WTC11 (cell line): ENCODE data around the gene ALDH2. TPM values are rescaled to one million over a fixed set of nuclear protein-coding genes. Genes with fewer than 3 reads are reported as not detected.
"Not testable (repeated sequence)": the region's sequence is repeated elsewhere in the genome, so short reads cannot be mapped to it uniquely, and the experiment has no call there.

ENCODE experiments used
- ATAC-seq: fragments of 200-7000 bp; cut with Tn5 transposase; 2 replicates; pipeline ENCODE4 v1.10.0; 2021; ENCODE audit warnings: mild to moderate bottlenecking, moderate library complexity
- CTCF ChIA-PET: fragments of 300-600 bp; sonication (Branson Sonifier 250); formaldehyde crosslinking; loops from one replicate; lab custom pipeline; 2021; ENCODE audit warnings: antibody characterized with exemption; lab: Charles Lee
- POLR2A ChIA-PET: fragments of 350-600 bp; sonication (Branson Sonifier 250); formaldehyde crosslinking; loops from one replicate; lab custom pipeline; 2021; ENCODE audit warnings: antibody characterized with exemption; lab: Charles Lee
- DNase-seq: peaks from one replicate; pipeline ENCODE4 v3.0.0; 2021; ENCODE audit warnings: low spot score
- H3K27ac Mint-ChIP-seq: 2 replicates; pipeline ENCODE4 v1.8.0; 2021; ENCODE audit warnings: mixed read lengths
- H3K27me3 Mint-ChIP-seq: 2 replicates; pipeline ENCODE4 v1.8.0; 2021; ENCODE audit warnings: low read depth, mild to moderate bottlenecking, moderate library complexity, mixed read lengths
- H3K36me3 Mint-ChIP-seq: 2 replicates; pipeline ENCODE4 v1.8.0; 2021; ENCODE audit warnings: mixed read lengths
- H3K4me1 Mint-ChIP-seq: 2 replicates; pipeline ENCODE4 v1.8.0; 2022; ENCODE audit warnings: mixed read lengths
- H3K4me3 Mint-ChIP-seq: 2 replicates; pipeline ENCODE4 v1.8.0; 2021; ENCODE audit warnings: mild to moderate bottlenecking, moderate library complexity, mixed read lengths
- H3K9me3 Mint-ChIP-seq: 2 replicates; pipeline ENCODE4 v1.8.0; 2021; ENCODE audit warnings: mixed read lengths
- CBFB ChIP-seq: sonication (generic); formaldehyde crosslinking; IDR thresholded peaks from 2 replicates; pipeline ENCODE4 v1.8.1; 2022; ENCODE audit warnings: mild to moderate bottlenecking, low read depth, missing genetic modification reagents
- E2F5 ChIP-seq: sonication (generic); formaldehyde crosslinking; IDR thresholded peaks from 2 replicates; pipeline ENCODE4 v1.8.1; 2022; ENCODE audit warnings: mild to moderate bottlenecking, moderate library complexity, missing genetic modification reagents
- ESRRA ChIP-seq: sonication (generic); formaldehyde crosslinking; IDR thresholded peaks from 2 replicates; pipeline ENCODE4 v1.8.1; 2022; ENCODE audit warnings: mild to moderate bottlenecking, missing genetic modification reagents, borderline replicate concordance
- ETV6 ChIP-seq: sonication (generic); formaldehyde crosslinking; IDR thresholded peaks from 2 replicates; pipeline ENCODE4 v1.8.1; 2022; ENCODE audit warnings: mild to moderate bottlenecking, missing genetic modification reagents
- IRF2 ChIP-seq: sonication (generic); formaldehyde crosslinking; IDR thresholded peaks from 2 replicates; pipeline ENCODE4 v1.8.0; 2022; ENCODE audit warnings: low read depth, missing genetic modification reagents, borderline replicate concordance
- KAT7 ChIP-seq: sonication (generic); formaldehyde crosslinking; IDR thresholded peaks from 2 replicates; pipeline ENCODE4 v1.8.1; 2023; ENCODE audit warnings: missing genetic modification reagents, mild to moderate bottlenecking, borderline replicate concordance
- NFATC4 ChIP-seq: fragments of 250-450 bp; sonication (Bioruptor Pico); IDR thresholded peaks from 2 replicates; pipeline ENCODE4 v1.9.0; 2021; ENCODE audit warnings: mild to moderate bottlenecking
- NR1H2 ChIP-seq: sonication (generic); formaldehyde crosslinking; IDR thresholded peaks from 2 replicates; pipeline ENCODE4 v1.9.0; 2021; ENCODE audit warnings: mild to moderate bottlenecking, moderate library complexity, missing genetic modification reagents
- NR3C1 ChIP-seq: sonication (generic); formaldehyde crosslinking; conservative IDR thresholded peaks from 2 replicates; pipeline ENCODE4 v1.8.1; 2023; ENCODE audit warnings: low read depth, mild to moderate bottlenecking, missing genetic modification reagents
- RORB ChIP-seq: fragments of 250-450 bp; sonication (Bioruptor Pico); IDR thresholded peaks from 2 replicates; pipeline ENCODE4 v1.9.0; 2021; ENCODE audit warnings: mild to moderate bottlenecking
- SMAD3 ChIP-seq: sonication (generic); formaldehyde crosslinking; IDR thresholded peaks from 2 replicates; pipeline ENCODE4 v1.8.0; 2022; ENCODE audit warnings: missing genetic modification reagents, mild to moderate bottlenecking, borderline replicate concordance
- ZNF219 ChIP-seq: sonication (generic); formaldehyde crosslinking; IDR thresholded peaks from 2 replicates; pipeline ENCODE4 v1.8.0; 2023; ENCODE audit warnings: missing genetic modification reagents, mild to moderate bottlenecking, borderline replicate concordance
- ZNF416 ChIP-seq: fragments of 250-450 bp; sonication (Bioruptor Pico); IDR thresholded peaks from 2 replicates; pipeline ENCODE4 v1.9.0; 2021; ENCODE audit warnings: mild to moderate bottlenecking, inconsistent platforms
- ZNF532 ChIP-seq: fragments of 250-450 bp; sonication (Bioruptor Pico); IDR thresholded peaks from 2 replicates; pipeline ENCODE4 v1.9.0; 2021; ENCODE audit warnings: mild to moderate bottlenecking, borderline replicate concordance
- ZNF671 ChIP-seq: fragments of 250-450 bp; sonication (Bioruptor Pico); IDR thresholded peaks from 2 replicates; pipeline ENCODE4 v1.8.0; 2021; ENCODE audit warnings: mild to moderate bottlenecking
- ZSCAN18 ChIP-seq: fragments of 250-450 bp; sonication (Bioruptor Pico); IDR thresholded peaks from 2 replicates; pipeline ENCODE4 v2.1.2; 2022; ENCODE audit warnings: mild to moderate bottlenecking, moderate library complexity
- total RNA-seq: library from RNA; stranded (reverse); gene quantifications from 3 replicates; pipeline ENCODE4 v1.2.3, GENCODE V29; 2021
- TF ChIP-seq, protein P1 (sequence below): sonication (generic); formaldehyde crosslinking; IDR thresholded peaks from 2 replicates; pipeline ENCODE4 v1.8.1; 2023; ENCODE audit warnings: mild to moderate bottlenecking, missing genetic modification reagents, moderate library complexity
- TF ChIP-seq, protein P2 (sequence below): sonication (generic); formaldehyde crosslinking; IDR thresholded peaks from 2 replicates; pipeline ENCODE4 v1.8.0; 2022; ENCODE audit warnings: mild to moderate bottlenecking, missing genetic modification reagents
- TF ChIP-seq, protein P3 (sequence below): sonication (generic); formaldehyde crosslinking; IDR thresholded peaks from 2 replicates; pipeline ENCODE4 v1.8.0; 2022; ENCODE audit warnings: mild to moderate bottlenecking, missing genetic modification reagents
- TF ChIP-seq, protein P4 (sequence below): fragments of 250-450 bp; sonication (Bioruptor Pico); IDR thresholded peaks from 2 replicates; pipeline ENCODE4 v1.9.0; 2021; ENCODE audit warnings: mild to moderate bottlenecking

The ALDH2 gene
- total RNA-seq, 1 experiment from 2014 or later: 36.7 TPM

GRCh38 chr12:111761706-111762105 is 5.0 kb upstream of the ALDH2 start (continued):
- TF ChIP-seq, protein P1, sequence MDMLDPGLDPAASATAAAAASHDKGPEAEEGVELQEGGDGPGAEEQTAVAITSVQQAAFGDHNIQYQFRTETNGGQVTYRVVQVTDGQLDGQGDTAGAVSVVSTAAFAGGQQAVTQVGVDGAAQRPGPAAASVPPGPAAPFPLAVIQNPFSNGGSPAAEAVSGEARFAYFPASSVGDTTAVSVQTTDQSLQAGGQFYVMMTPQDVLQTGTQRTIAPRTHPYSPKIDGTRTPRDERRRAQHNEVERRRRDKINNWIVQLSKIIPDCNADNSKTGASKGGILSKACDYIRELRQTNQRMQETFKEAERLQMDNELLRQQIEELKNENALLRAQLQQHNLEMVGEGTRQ (CRISPR knock-in tag): no peak
- TF ChIP-seq ESRRA (CRISPR knock-in tag) (no peak), ZNF671 (CRISPR knock-in tag) (no peak), ZNF416 (no peak), KAT7 (CRISPR knock-in tag) (no peak)

DNA sequence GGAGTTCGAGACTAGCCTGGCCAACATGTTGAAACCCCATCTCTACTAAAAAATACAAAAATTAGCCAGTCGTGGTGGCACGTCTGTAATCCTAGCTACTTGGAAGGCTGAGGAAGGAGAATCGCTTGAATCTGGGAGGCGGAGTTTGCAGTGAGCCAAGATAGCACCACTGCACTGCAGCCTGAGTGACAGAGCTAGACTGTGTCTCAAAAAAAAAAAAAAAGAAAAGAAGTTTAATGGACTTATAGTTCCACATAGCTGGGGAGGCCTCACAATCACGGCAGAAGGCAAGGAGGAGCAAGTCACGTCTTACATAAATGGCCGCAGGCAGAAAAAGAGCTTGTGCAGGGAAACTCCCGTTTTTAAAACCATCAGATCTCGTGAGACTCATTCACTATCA is 3.2 kb upstream of the ALDH2 start:
- not testable (repeated sequence) for H3K36me3 Mint-ChIP-seq, H3K4me3 Mint-ChIP-seq, ATAC-seq, DNase-seq, H3K9me3 Mint-ChIP-seq, H3K27ac Mint-ChIP-seq
- Mint-ChIP-seq H3K27me3 (peaks cover 27% of the 10 kb centered on the region), H3K4me1 (peaks cover 26% of the 10 kb centered on the region)
- ChIA-PET POLR2A (interaction anchor here (0.7 to 0.9 kb wide), 2 partner anchors 23 to 78 kb away, joined by 3 to 6 read pairs; partner anchors contain the start of genes ACAD10 and BRAP), CTCF (interaction anchor here (1.0 to 1.6 kb wide), 4 partner anchors 11 to 71 kb away, joined by 3 to 4 read pairs (median 3); no protein-coding TSS in a partner anchor)

- TF ChIP-seq ZNF532 (CRISPR knock-in tag) (no peak), NR1H2 (no peak), NR3C1 (no peak), E2F5 (CRISPR knock-in tag) (no peak), RORB (CRISPR knock-in tag) (no peak), ZNF219 (CRISPR knock-in tag) (no peak), CBFB (CRISPR knock-in tag) (no peak), NFATC4 (CRISPR knock-in tag) (no peak), ZNF416 (no peak), IRF2 (CRISPR knock-in tag) (no peak), SMAD3 (CRISPR knock-in tag) (no peak), ZSCAN18 (CRISPR knock-in tag) (no peak), ETV6 (CRISPR knock-in tag) (no peak)
- TF ChIP-seq, protein P2, sequence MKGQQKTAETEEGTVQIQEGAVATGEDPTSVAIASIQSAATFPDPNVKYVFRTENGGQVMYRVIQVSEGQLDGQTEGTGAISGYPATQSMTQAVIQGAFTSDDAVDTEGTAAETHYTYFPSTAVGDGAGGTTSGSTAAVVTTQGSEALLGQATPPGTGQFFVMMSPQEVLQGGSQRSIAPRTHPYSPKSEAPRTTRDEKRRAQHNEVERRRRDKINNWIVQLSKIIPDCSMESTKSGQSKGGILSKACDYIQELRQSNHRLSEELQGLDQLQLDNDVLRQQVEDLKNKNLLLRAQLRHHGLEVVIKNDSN: no peak
- TF ChIP-seq, protein P3, sequence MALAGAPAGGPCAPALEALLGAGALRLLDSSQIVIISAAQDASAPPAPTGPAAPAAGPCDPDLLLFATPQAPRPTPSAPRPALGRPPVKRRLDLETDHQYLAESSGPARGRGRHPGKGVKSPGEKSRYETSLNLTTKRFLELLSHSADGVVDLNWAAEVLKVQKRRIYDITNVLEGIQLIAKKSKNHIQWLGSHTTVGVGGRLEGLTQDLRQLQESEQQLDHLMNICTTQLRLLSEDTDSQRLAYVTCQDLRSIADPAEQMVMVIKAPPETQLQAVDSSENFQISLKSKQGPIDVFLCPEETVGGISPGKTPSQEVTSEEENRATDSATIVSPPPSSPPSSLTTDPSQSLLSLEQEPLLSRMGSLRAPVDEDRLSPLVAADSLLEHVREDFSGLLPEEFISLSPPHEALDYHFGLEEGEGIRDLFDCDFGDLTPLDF (CRISPR knock-in tag): no peak
- TF ChIP-seq, protein P4, sequence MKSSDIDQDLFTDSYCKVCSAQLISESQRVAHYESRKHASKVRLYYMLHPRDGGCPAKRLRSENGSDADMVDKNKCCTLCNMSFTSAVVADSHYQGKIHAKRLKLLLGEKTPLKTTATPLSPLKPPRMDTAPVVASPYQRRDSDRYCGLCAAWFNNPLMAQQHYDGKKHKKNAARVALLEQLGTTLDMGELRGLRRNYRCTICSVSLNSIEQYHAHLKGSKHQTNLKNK (CRISPR knock-in tag): no peak
- no peaks in the 10 kb centered on the region for H3K9me3 Mint-ChIP-seq
- peaks cover 26% of the 10 kb centered on the region for H3K4me1 Mint-ChIP-seq
- no peaks in the 10 kb centered on the region for H3K36me3 Mint-ChIP-seq
- ChIA-PET POLR2A (no interaction called here), CTCF (interaction anchor here (1.0 to 1.1 kb wide), 2 partner anchors 11 kb away, joined by 3 read pairs; no protein-coding TSS in a partner anchor)
- H3K27me3 Mint-ChIP-seq: peaks cover 27% of the 10 kb centered on the region
- H3K27ac Mint-ChIP-seq: no peak overlapping the region; the same call in 1 of the 2 replicates
- H3K4me3 Mint-ChIP-seq: no peak overlapping the region
- DNase-seq: no peak
- ATAC-seq: no peak
These were observed 2.5 kb upstream of the ALDH2 start for GRCh38 chr12:111764120-111764821.
